H1 (cell line): ENCODE data around the gene CDK19. TPM values are rescaled to one million over a fixed set of nuclear protein-coding genes. Genes with fewer than 3 reads are reported as not detected.

ENCODE experiments used
- MAFK ChIP-seq: IDR thresholded peaks from 2 replicates; pipeline ENCODE4 v1.6.1; 2012; ENCODE audit warnings: low read depth, mild to moderate bottlenecking, improper control_type of control experiment, low read length
- USF2 ChIP-seq: IDR thresholded peaks from 2 replicates; pipeline ENCODE4 v1.6.1; 2011; ENCODE audit warnings: low read length, improper control_type of control experiment
- polyA plus RNA-seq, 7 experiments: library from polyadenylated mRNA; depleted of rRNA in 3 of 7; stranded (reverse) in 5 of 7; unstranded in 2 of 7; fragments of >200 nt in 5 of 7; fragments of 200-250 nt in 2 of 7; gene quantifications; 1 replicate in 5 of 7; 2 replicates in 1 of 7; 4 replicates in 1 of 7; pipeline versions ENCODE4 v1.2.1 to v1.2.3, GENCODE V29; 2011 to 2013; ENCODE audit warnings: missing spikeins in 2 of 7, mixed read lengths in 2 of 7
- total RNA-seq: library from RNA; stranded (reverse); fragmentation: NEBNext Ultra II Directional; extraction: Animal tissue kit (Norgen Biotek cat#: 25700); gene quantifications from 2 replicates; pipeline ENCODE4 v1.2.1, GENCODE V29; 2021

Gene CDK19
- total and polyA plus RNA-seq, 2 of the 8 experiments (the other 6 are each of a cell fraction or from before 2014, with no cell fraction given) = 4.9 to 12.6 TPM

- TF ChIP-seq USF2 (no peak), MAFK (no peak)
These were observed 15.6 kb downstream of the CDK19 start (continued) for GRCh38 chr6:110799655-110800054.
